Prostate gland (tissue), 2 donors: ENCODE measurements around the gene AUTS2.

Experiments
- POLR2A ChIP-seq: fragments of 450-650 bp; IDR thresholded peaks from one replicate; pipeline ENCODE4 v1.6.1; 2016; ENCODE audit warnings: antibody characterized with exemption, mild to moderate bottlenecking
- POLR2AphosphoS5 ChIP-seq: sonication (generic); formaldehyde crosslinking; IDR thresholded peaks from one replicate; pipeline ENCODE4 v1.6.1; 2017; ENCODE audit warnings: antibody characterized with exemption
- TF ChIP-seq, protein P1 (sequence below), 4 experiments: fragments of 200-600 bp in 2 of 4; fragments of 450-650 bp in 2 of 4; sonication (generic) in 2 of 4; IDR thresholded peaks; 1 replicate in 3 of 4; 2 replicates in 1 of 4; pipeline ENCODE4 v1.5.1; 2016 to 2019; ENCODE audit warnings: antibody characterized with exemption in 4 of 4, mild to moderate bottlenecking in 2 of 4, moderate library complexity in 2 of 4

DNA sequence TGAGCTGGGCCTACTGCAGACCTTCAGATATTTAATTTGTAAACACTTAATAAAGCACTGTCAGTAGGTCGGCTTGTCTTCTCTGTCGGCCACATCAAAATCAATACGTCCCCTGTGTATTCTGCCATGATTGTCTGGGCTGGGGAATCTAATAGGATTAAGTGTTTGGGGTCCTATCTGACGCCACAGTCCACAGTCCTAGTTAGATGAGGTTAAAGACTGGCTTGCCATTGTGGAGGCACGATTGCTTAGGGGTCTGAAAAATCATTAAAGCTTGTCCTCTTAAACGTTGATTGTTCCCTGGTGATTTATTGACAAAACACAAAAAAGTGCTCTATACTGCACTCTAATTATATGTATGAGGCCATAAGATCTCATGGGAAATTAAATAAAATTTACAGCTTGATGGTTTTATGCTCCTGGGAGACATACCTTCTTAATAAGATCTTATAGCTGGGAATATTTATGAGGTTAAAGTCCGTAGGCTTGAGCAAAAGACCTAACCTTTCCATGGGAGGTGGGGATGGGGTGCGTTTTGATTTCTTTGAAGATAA lies 883.4 kb downstream of the AUTS2 start:
- TF ChIP-seq, protein P1, sequence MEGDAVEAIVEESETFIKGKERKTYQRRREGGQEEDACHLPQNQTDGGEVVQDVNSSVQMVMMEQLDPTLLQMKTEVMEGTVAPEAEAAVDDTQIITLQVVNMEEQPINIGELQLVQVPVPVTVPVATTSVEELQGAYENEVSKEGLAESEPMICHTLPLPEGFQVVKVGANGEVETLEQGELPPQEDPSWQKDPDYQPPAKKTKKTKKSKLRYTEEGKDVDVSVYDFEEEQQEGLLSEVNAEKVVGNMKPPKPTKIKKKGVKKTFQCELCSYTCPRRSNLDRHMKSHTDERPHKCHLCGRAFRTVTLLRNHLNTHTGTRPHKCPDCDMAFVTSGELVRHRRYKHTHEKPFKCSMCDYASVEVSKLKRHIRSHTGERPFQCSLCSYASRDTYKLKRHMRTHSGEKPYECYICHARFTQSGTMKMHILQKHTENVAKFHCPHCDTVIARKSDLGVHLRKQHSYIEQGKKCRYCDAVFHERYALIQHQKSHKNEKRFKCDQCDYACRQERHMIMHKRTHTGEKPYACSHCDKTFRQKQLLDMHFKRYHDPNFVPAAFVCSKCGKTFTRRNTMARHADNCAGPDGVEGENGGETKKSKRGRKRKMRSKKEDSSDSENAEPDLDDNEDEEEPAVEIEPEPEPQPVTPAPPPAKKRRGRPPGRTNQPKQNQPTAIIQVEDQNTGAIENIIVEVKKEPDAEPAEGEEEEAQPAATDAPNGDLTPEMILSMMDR (IDR thresholded peaks at IDR 0.05), result no peak
- TF ChIP-seq POLR2AphosphoS5 (no peak), POLR2A (no peak)
